Activated naive CD4-positive, alpha-beta T cell treated with anti-CD3 and anti-CD28 coated beads, Interleukin-2, amount 50 U/mL, for 72 hours (primary cell): ENCODE results near the gene PSAP. TPM values are rescaled to one million over a fixed set of nuclear protein-coding genes. Genes with fewer than 3 reads are reported as not detected.

Experiments
- ATAC-seq, 2 donors: fragments of 150-1000 bp; cut with Tn5 transposase; 2 replicates each; pipeline ENCODE4 v1.10.0; 2021; ENCODE audit warnings: mild to moderate bottlenecking in 2 of 2, moderate library complexity in 2 of 2
- DNase-seq, 2 donors: peaks; one replicate each; pipeline ENCODE4 v3.0.0; 2021 to 2022; ENCODE audit warnings: low spot score in 2 of 2
- H3K27ac Mint-ChIP-seq, 2 donors: one replicate each; pipeline ENCODE4 v1.8.0; 2022; ENCODE audit warnings: mild to moderate bottlenecking in 2 of 2, mixed read lengths in 2 of 2
- H3K36me3 Mint-ChIP-seq, 2 donors: one replicate each; pipeline ENCODE4 v1.8.0; 2022; ENCODE audit warnings: mixed read lengths in 2 of 2
- H3K9me3 Mint-ChIP-seq, 2 donors: one replicate each; pipeline ENCODE4 v1.8.0; 2022; ENCODE audit warnings: mixed read lengths in 2 of 2
- total RNA-seq, 2 donors: library from RNA; stranded (reverse); gene quantifications; one replicate each; pipeline ENCODE4 v1.2.3, GENCODE V29; 2022

The PSAP gene
- total RNA-seq, 2 donors from 2014 or later: 128 to 165 TPM

DNA sequence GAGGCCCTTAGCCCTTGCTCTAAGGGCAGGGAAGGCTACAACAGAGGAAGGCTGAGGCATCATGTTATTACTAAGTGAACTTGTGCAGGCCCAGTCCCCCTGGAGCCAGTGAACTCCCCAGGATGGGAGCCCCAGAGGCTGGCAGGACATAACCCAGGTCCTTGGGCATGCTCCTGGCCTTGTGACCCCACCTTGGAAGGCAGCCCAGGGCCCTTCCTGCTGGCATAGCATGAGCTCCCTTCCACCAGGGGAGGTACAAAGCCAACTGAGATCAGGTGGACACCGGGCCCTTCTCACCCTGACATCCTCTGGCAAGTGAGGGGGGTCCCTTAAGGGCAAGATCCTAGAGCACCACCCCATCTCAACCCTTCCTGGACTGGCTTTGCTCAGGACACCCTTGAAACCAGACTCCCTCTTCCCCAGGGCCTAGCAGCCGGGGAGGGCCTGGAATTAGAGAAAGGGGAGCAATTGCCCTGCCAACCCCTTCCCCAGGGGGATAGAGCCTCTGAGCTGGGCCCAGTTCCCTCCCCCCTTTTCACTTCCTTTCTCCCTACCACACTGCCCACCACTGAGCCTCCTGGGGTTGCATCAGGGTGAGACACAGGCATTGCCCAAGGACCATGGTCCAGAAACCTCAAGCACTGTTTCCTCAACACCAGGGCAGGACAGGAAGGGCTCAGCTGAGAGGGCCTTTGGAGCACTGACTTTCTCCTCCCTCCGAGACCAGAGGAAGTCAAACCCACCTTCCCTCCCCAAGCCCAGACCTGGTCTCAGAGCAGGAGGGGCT lies 75.9 kb downstream of the PSAP start:
- Mint-ChIP-seq H3K27ac (peak overlapping the region; percentile 9 to 88), H3K36me3 (peaks cover 4 to 32% of the 10 kb centered on the region in 2 donors), H3K9me3 (peaks cover 0 to 4% of the 10 kb centered on the region in 2 donors)
- no peak for DNase-seq
- ATAC-seq: no peak

DNA sequence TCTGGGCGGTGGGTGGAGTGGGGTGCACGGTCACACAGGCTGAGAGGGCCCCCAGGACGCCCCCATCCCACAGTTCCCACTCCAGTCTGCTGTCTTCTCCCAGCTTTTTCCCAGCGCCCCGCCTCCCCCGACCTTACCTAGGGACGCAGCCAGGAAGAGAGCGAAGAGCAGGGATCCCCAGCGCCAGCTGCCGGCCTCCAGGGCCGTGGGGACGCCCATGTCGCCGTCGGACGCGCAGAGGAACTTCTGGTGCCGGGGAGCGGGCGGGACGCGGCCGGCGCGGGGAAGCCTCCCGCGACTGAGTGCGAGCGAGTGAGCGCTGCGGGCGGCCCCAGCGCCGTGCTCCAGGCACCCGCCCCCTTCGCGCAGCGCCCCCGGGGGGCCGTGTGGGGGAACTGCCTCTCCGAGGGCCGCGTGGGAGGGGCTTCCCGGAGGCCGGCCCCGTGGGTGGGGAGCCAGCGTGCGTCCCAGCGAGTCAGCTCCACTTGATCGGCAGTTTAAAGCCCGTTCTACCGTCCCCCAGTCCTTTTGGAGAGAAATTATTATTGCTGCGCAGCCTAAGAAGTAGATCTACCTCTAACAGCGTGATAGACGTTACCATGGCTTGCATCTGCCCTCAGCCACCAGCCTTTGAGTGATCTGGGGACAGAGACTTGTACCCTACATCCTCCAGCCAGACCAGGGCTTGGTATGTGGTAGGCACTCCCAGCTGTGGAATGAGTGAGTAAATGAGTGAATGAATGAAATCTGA lies 77.7 kb downstream of the PSAP start, which contains the start of gene VSIR:
VSIR (minus strand) TSS at position 300 of the 751 bp plus-strand sequence; CDS start at position 219, 81 bp downstream.
- ATAC-seq: peak; percentile 55 to 76
- peak; percentile 92 to 100 for DNase-seq
- peaks cover 4 to 39% of the 10 kb centered on the region in 2 donors for H3K36me3 Mint-ChIP-seq
- H3K9me3 Mint-ChIP-seq: peaks cover 0 to 4% of the 10 kb centered on the region in 2 donors
- H3K27ac Mint-ChIP-seq: peak within 1 kb of the TSS; percentile 88 to 94

GRCh38 chr10:71772832-71773220 lies 78.2 kb downstream of the PSAP start:
- peak overlapping the region in 1 of 2 donors; percentile 88 for H3K27ac Mint-ChIP-seq
- no peak for ATAC-seq
- H3K9me3 Mint-ChIP-seq: peaks cover 0 to 4% of the 10 kb centered on the region in 2 donors
- peaks cover 4 to 39% of the 10 kb centered on the region in 2 donors for H3K36me3 Mint-ChIP-seq
- DNase-seq: no peak

GRCh38 chr10:71771821-71772617 lies 79.0 kb downstream of the PSAP start:
- ATAC-seq: peak in 1 of 2 donors; percentile 9
- H3K36me3 Mint-ChIP-seq: peaks cover 0 to 42% of the 10 kb centered on the region in 2 donors

GRCh38 chr10:71771204-71771603 lies 79.8 kb downstream of the PSAP start:
- peak overlapping the region; percentile 88 to 94 for H3K27ac Mint-ChIP-seq
- H3K9me3 Mint-ChIP-seq: no peaks in the 10 kb centered on the region
- H3K36me3 Mint-ChIP-seq: peaks cover 6 to 49% of the 10 kb centered on the region in 2 donors
- ATAC-seq (no peak), DNase-seq (no peak)

More at GRCh38 chr10:71771821-71772617, 79.0 kb downstream of the PSAP start:
- H3K9me3 Mint-ChIP-seq: no peaks in the 10 kb centered on the region
- no peak for DNase-seq
- H3K27ac Mint-ChIP-seq: peak overlapping the region; percentile 88 to 94

- H3K9me3 Mint-ChIP-seq: no peaks in the 10 kb centered on the region
- no peak for DNase-seq
- no peak for ATAC-seq
- peak overlapping the region; percentile 88 to 94 for H3K27ac Mint-ChIP-seq
- peaks cover 6 to 49% of the 10 kb centered on the region in 2 donors for H3K36me3 Mint-ChIP-seq
These were observed 80.3 kb downstream of the PSAP start for GRCh38 chr10:71770789-71771188.

DNA sequence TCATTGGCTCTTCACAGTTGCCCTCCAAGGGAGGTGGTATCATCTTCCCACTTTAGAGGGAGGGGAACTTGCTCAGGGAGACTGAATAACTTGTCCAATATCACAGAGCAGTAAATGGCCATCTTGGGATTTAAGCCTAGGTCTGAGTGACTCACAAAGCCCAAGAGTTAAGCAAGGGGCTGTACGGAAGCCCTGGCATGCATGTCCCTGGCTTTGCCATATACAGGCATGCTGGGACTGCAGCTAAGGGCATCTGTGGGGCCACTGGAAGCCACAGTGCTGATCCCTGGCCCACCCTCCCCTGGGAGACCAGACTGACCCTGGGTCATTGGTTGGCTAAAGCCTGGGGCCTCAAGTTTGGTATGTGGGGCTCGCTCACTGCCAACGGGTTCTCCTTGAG lies 80.8 kb downstream of the PSAP start:
- no peak for DNase-seq
- H3K36me3 Mint-ChIP-seq: peaks cover 6 to 51% of the 10 kb centered on the region in 2 donors
- peak overlapping the region; percentile 88 to 96 for H3K27ac Mint-ChIP-seq
- ATAC-seq: no peak
- H3K9me3 Mint-ChIP-seq: no peaks in the 10 kb centered on the region

GRCh38 chr10:71769279-71769823 lies 81.7 kb downstream of the PSAP start:
- ATAC-seq (peak; percentile 4 to 26), DNase-seq (no peak)
- peak overlapping the region; percentile 88 to 96 for H3K27ac Mint-ChIP-seq
- peaks cover 6 to 53% of the 10 kb centered on the region in 2 donors for H3K36me3 Mint-ChIP-seq
- H3K9me3 Mint-ChIP-seq: no peaks in the 10 kb centered on the region

- ATAC-seq: no peak
- no peak for DNase-seq
- peaks cover 6 to 46% of the 10 kb centered on the region in 2 donors for H3K36me3 Mint-ChIP-seq
- peak overlapping the region; percentile 88 to 96 for H3K27ac Mint-ChIP-seq
- no peaks in the 10 kb centered on the region for H3K9me3 Mint-ChIP-seq
These were observed 83.5 kb downstream of the PSAP start for GRCh38 chr10:71767420-71768035.

DNA sequence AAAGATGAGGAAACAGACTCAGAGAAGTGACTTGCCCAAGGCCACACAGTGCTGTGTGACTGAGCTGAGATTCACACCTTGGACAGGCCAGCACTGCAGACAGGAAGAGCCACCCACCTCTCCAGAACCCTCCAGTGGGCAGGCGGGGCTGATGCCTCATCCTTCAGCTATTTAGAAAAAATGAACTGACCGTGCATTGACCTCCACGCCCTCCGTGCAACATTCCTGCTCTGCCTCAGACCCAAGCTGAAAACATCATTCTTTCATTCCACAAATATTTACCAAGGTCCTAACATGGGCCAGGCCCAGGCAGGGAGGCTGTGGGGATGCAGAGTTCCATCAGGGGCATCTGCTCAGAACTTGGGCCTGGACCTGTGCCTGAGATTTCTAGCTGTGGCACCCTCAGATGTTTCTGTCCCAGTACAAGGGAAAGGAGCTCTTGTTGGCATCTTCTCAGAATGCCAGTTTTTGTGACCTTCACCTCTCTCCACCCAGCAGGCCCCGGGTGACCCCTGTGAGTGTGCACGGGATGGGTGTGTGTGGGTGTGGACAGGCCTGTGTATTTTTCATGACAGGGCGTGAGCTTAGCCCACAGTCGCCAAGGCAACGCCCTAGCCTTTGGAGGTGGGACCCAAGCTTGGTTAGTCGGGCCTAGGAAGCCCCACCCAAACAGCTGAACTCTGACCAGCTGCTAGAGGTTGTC lies 84.2 kb downstream of the PSAP start:
- H3K9me3 Mint-ChIP-seq: no peaks in the 10 kb centered on the region
- peak overlapping the region; percentile 88 to 89 for H3K27ac Mint-ChIP-seq
- DNase-seq (no peak), ATAC-seq (peak in 1 of 2 donors; percentile 11)
- peaks cover 6 to 39% of the 10 kb centered on the region in 2 donors for H3K36me3 Mint-ChIP-seq

Other genes with a start within 250 kb of the PSAP start
- gene C10orf105, start 131.5 kb downstream of the PSAP start, total RNA-seq: under 1 TPM; 0.45 to 0.68 TPM
- gene VSIR, start 77.7 kb downstream of the PSAP start, total RNA-seq: 100 to 1,000 TPM in 1 of 2 donors, 10 to 100 TPM in 1; 54.5 to 126 TPM
- under 1 TPM; 0.16 to 0.88 TPM for gene CHST3, start 113.1 kb upstream of the PSAP start, total RNA-seq
- gene SPOCK2, start 237.3 kb upstream of the PSAP start, total RNA-seq: 100 to 1,000 TPM; 170 to 209 TPM